Nephron (organoid): ENCODE results near the gene ATP6AP2.
A peak's percentile ranks its signal among the peaks of the same experiment; 100 is the strongest.
"Not testable (repeated sequence)": the region's sequence is repeated elsewhere in the genome, so short reads cannot be mapped to it uniquely, and the experiment has no call there.

Experiments used
- H3K27ac Mint-ChIP-seq, 3 experiments: 2 replicates each; pipeline ENCODE4 v1.8.0; 2020; ENCODE audit warnings: mixed read lengths in 3 of 3, mild to moderate bottlenecking in 2 of 3, moderate library complexity in 1 of 3
- H3K27me3 Mint-ChIP-seq: 2 replicates; pipeline ENCODE4 v1.8.0; 2021; ENCODE audit warnings: low read depth, mild to moderate bottlenecking, moderate library complexity, mixed read lengths
- H3K36me3 Mint-ChIP-seq: 2 replicates; pipeline ENCODE4 v1.8.0; 2020; ENCODE audit warnings: low read depth, mixed read lengths
- H3K4me1 Mint-ChIP-seq: 2 replicates; pipeline ENCODE4 v1.8.0; 2020; ENCODE audit warnings: mixed read lengths
- H3K4me3 Mint-ChIP-seq, 3 experiments: 2 replicates each; pipeline ENCODE4 v1.8.0; 2020; ENCODE audit warnings: mild to moderate bottlenecking in 3 of 3, mixed read lengths in 3 of 3, moderate library complexity in 2 of 3
- H3K9me3 Mint-ChIP-seq: 2 replicates; pipeline ENCODE4 v1.8.0; 2020; ENCODE audit warnings: mixed read lengths
- CTCF ChIP-seq, 3 experiments: fragments of 200-600 bp; sonication (generic); IDR thresholded peaks; one replicate each; pipeline ENCODE4 v1.5.0; 2021; ENCODE audit warnings: antibody characterized with exemption in 3 of 3; ENCODE audit not compliant: unreplicated experiment in 3 of 3

ATP6AP2 gene

GRCh38 chrX:40550066-40550465, 30.7 kb upstream of the ATP6AP2 start:
- Mint-ChIP-seq H3K4me1 (peaks cover 12% of the 10 kb centered on the region), H3K4me3 (no peak overlapping the region), H3K36me3 (no peaks in the 10 kb centered on the region), H3K9me3 (peaks cover 2% of the 10 kb centered on the region), H3K27me3 (no peaks in the 10 kb centered on the region), H3K27ac (peak overlapping the region; percentile 9 to 53 (median 11))
- no peak for TF ChIP-seq CTCF (IDR thresholded peaks at IDR 0.05; ENCODE audit: unreplicated experiment in 3 of 3)

GRCh38 chrX:40552768-40553167, 28.0 kb upstream of the ATP6AP2 start:
- peaks cover 7% of the 10 kb centered on the region for H3K4me1 Mint-ChIP-seq
- H3K27ac Mint-ChIP-seq: peak overlapping the region in 1 of 3 experiments; percentile 30
- H3K27me3 Mint-ChIP-seq: peaks cover 3% of the 10 kb centered on the region
- H3K4me3 Mint-ChIP-seq: no peak overlapping the region
- H3K9me3 Mint-ChIP-seq: peaks cover 2% of the 10 kb centered on the region
- H3K36me3 Mint-ChIP-seq: no peaks in the 10 kb centered on the region
- peak in 1 of 3 experiments; percentile 23 for TF ChIP-seq CTCF (IDR thresholded peaks at IDR 0.05; ENCODE audit: unreplicated experiment in 3 of 3)

- no peak for TF ChIP-seq CTCF (IDR thresholded peaks at IDR 0.05; ENCODE audit: unreplicated experiment in 3 of 3)
- H3K27ac Mint-ChIP-seq: no peak overlapping the region
- H3K36me3 Mint-ChIP-seq: no peaks in the 10 kb centered on the region
- no peaks in the 10 kb centered on the region for H3K4me1 Mint-ChIP-seq
- H3K27me3 Mint-ChIP-seq: peaks cover 3% of the 10 kb centered on the region
- H3K4me3 Mint-ChIP-seq: no peak overlapping the region
- H3K9me3 Mint-ChIP-seq: peaks cover 2% of the 10 kb centered on the region
Observed at GRCh38 chrX:40558590-40558989, 22.2 kb upstream of the ATP6AP2 start.

GRCh38 chrX:40563784-40564183, 17.0 kb upstream of the ATP6AP2 start:
- no peaks in the 10 kb centered on the region for H3K27me3 Mint-ChIP-seq
- TF ChIP-seq CTCF (IDR thresholded peaks at IDR 0.05; ENCODE audit: unreplicated experiment in 3 of 3): no peak
- no peaks in the 10 kb centered on the region for H3K4me1 Mint-ChIP-seq
- peaks cover 3% of the 10 kb centered on the region for H3K9me3 Mint-ChIP-seq
- H3K36me3 Mint-ChIP-seq: no peaks in the 10 kb centered on the region
- no peak overlapping the region for H3K27ac Mint-ChIP-seq
- H3K4me3 Mint-ChIP-seq: no peak overlapping the region

GRCh38 chrX:40564447-40564846, 16.3 kb upstream of the ATP6AP2 start:
- TF ChIP-seq CTCF (IDR thresholded peaks at IDR 0.05; ENCODE audit: unreplicated experiment in 3 of 3): no peak
- Mint-ChIP-seq H3K9me3 (peaks cover 3% of the 10 kb centered on the region), H3K36me3 (no peaks in the 10 kb centered on the region), H3K27ac (no peak overlapping the region), H3K4me1 (no peaks in the 10 kb centered on the region), H3K4me3 (no peak overlapping the region), H3K27me3 (no peaks in the 10 kb centered on the region)

- Mint-ChIP-seq H3K27ac (peak overlapping the region in 1 of 3 experiments; percentile 73), H3K9me3 (peaks cover 5% of the 10 kb centered on the region), H3K27me3 (no peaks in the 10 kb centered on the region), H3K4me3 (no peak overlapping the region), H3K36me3 (no peaks in the 10 kb centered on the region), H3K4me1 (peaks cover 6% of the 10 kb centered on the region)
- no peak for TF ChIP-seq CTCF (IDR thresholded peaks at IDR 0.05; ENCODE audit: unreplicated experiment in 3 of 3)
Observed at GRCh38 chrX:40570346-40571093, 10.2 kb upstream of the ATP6AP2 start.

GRCh38 chrX:40571164-40571563, 9.6 kb upstream of the ATP6AP2 start:
- not testable (repeated sequence) for H3K4me3 Mint-ChIP-seq, H3K4me1 Mint-ChIP-seq, H3K9me3 Mint-ChIP-seq, H3K27me3 Mint-ChIP-seq, H3K36me3 Mint-ChIP-seq
- peak overlapping the region in 1 of 3 experiments; percentile 73 for H3K27ac Mint-ChIP-seq
